Activated CD8-positive, alpha-beta T cell treated with anti-CD3 and anti-CD28 coated beads, Interleukin-2, amount 10 ng/mL, durations not matched to agents 7 days and 5 days (primary cell): Measurements from ENCODE around the gene ACIN1. TPM values are rescaled to one million over a fixed set of nuclear protein-coding genes. Genes with fewer than 3 reads are reported as not detected.
"Not testable (repeated sequence)": the region's sequence is repeated elsewhere in the genome, so short reads cannot be mapped to it uniquely, and the experiment has no call there.

Source experiments
- ATAC-seq: fragments of 150-1000 bp; cut with Tn5 transposase; one replicate; pipeline ENCODE4 v1.10.0; 2021; ENCODE audit warnings: moderate library complexity
- CTCF ChIA-PET: fragments of 350-600 bp; sonication (Branson Sonifier 250); formaldehyde crosslinking; loops from one replicate; lab custom pipeline; 2021; ENCODE audit warnings: antibody characterized with exemption; lab: Charles Lee
- POLR2A ChIA-PET: fragments of 350-600 bp; sonication (Branson Sonifier 250); formaldehyde crosslinking; loops from one replicate; lab custom pipeline; 2021; ENCODE audit warnings: antibody characterized with exemption; lab: Charles Lee
- DNase-seq: peaks from one replicate; pipeline ENCODE4 v3.0.0-alpha.2; 2020
- H3K27ac Mint-ChIP-seq: one replicate; pipeline ENCODE4 v1.8.0; 2021; ENCODE audit warnings: mild to moderate bottlenecking, mixed read lengths
- H3K27me3 Mint-ChIP-seq: one replicate; pipeline ENCODE4 v1.8.0; 2021; ENCODE audit warnings: low read depth, mixed read lengths
- H3K36me3 Mint-ChIP-seq: one replicate; pipeline ENCODE4 v1.8.0; 2021; ENCODE audit warnings: low read depth, mixed read lengths
- H3K4me1 Mint-ChIP-seq: one replicate; pipeline ENCODE4 v1.8.0; 2021; ENCODE audit warnings: low read depth, mixed read lengths
- H3K4me3 Mint-ChIP-seq: one replicate; pipeline ENCODE4 v1.8.0; 2021; ENCODE audit warnings: mild to moderate bottlenecking, mixed read lengths
- H3K9me3 Mint-ChIP-seq: one replicate; pipeline ENCODE4 v1.8.0; 2022; ENCODE audit warnings: mixed read lengths; ENCODE audit not compliant: insufficient read depth
- total RNA-seq, 2 experiments: library from RNA; stranded (reverse); gene quantifications; one replicate each; pipeline ENCODE4 v1.2.3, GENCODE V29; 2021

ACIN1 gene
- total RNA-seq, 2 experiments from 2014 or later: 161 to 177 TPM

DNA sequence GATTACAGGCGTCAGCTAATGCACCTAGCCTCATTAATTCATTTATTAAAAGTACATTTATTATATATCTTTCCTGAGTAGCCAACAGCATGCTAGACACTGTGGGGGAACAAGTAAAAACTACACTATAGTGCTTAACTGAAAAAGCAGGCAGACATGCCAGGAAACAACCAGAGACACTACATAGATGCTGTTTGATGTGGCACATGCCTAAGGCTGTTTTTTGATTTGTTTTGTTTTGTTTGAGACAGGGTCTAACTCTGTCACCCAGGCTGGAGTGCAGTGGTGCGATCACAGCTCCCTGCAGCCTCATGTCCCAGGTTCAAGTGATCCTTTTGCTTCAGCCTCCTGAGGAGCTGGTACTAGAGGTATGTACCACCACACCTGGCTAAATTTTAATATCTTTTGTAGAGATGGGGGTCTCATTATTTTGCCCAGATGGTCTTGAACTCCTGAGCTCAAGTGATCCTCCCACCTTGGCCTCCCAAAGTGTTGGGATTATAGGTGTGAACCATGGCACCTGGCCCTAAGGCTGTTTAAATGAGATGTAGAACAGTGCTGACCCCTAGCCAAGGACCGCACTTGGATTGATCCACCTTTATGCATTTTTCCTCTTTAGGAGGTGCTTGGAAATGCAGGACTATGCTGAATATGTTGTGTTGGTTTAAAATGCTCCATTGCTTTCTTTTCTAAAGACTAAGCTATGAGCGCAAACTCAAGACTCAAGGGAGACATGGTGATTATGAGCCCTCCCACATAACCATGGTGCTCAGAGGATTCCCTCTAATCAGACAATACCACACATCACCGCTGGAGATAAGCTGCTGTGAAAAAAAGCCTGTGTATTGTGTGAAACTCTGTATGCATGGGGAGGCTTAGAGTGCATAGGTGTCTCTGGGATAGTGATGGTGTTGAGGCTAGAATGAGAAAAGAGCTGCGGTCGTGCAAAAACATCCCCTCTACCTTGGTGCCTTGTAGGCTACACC lies 74.5 kb downstream of the ACIN1 start:
- no peak for DNase-seq
- ChIA-PET CTCF (interaction anchor here (0.8 to 2.1 kb wide), 7 partner anchors 12 to 48 kb away, joined by 3 to 14 read pairs (median 5); partner anchors contain the start of gene CDH24), POLR2A (interaction anchor here (1.1 to 2.1 kb wide), 2 partner anchors 13 kb away, joined by 3 to 9 read pairs; no protein-coding TSS in a partner anchor)
- H3K4me1 Mint-ChIP-seq: peaks cover 31% of the 10 kb centered on the region
- peaks cover 18% of the 10 kb centered on the region for H3K36me3 Mint-ChIP-seq
- no peak overlapping the region for H3K27ac Mint-ChIP-seq
- H3K9me3 Mint-ChIP-seq: no peaks in the 10 kb centered on the region
- H3K4me3 Mint-ChIP-seq: no peak overlapping the region
- no peaks in the 10 kb centered on the region for H3K27me3 Mint-ChIP-seq
- no peak for ATAC-seq

DNA sequence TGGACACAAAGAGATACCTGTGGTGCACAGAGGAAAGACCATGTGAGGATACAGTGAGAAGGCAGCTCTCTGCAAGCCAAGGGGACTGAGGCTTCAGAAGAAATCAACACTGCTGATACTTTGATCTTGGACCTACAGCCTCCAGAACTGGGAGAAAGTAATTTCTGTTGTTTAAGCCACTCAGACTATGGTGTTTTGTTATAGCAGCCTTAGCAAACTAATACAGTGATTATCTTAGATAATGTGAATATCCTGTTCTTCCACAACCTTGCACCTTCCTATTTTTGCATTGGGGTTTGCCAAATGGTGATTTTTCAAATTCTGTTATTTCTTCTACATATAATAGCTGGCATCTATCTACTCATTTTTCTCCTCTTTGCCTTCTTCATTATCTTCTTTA lies 76.8 kb downstream of the ACIN1 start:
- ChIA-PET CTCF (interaction anchor here (2.2 to 8.0 kb wide), 3 partner anchors 11 to 51 kb away, joined by 9 to 42 read pairs (median 13); no protein-coding TSS in a partner anchor), POLR2A (no interaction called here)
- H3K27ac Mint-ChIP-seq: no peak overlapping the region
- H3K9me3 Mint-ChIP-seq: no peaks in the 10 kb centered on the region
- DNase-seq: no peak
- H3K36me3 Mint-ChIP-seq: peaks cover 5% of the 10 kb centered on the region
- H3K27me3 Mint-ChIP-seq: no peaks in the 10 kb centered on the region
- no peak for ATAC-seq
- peaks cover 16% of the 10 kb centered on the region for H3K4me1 Mint-ChIP-seq
- no peak overlapping the region for H3K4me3 Mint-ChIP-seq

DNA sequence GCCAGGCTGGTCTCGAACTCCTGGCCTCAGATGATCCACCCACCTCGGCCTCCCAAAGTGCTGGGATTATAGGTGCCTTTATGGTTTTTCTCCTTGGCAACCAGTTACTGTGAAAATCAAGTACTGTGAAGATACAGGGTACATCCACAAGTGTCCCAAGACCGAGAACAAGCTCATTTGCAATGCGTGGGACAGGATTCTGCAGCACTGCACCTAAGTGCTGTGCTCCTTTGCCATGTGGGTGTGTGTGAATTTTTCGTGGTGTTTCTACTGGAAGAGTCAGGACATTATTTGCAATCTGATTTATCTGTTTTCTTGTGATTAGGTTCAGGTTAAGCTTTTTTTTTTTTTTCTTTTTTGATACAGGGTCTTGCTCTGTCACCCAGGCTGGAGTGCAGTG lies 77.8 kb downstream of the ACIN1 start:
- Mint-ChIP-seq H3K9me3 (no peaks in the 10 kb centered on the region), H3K4me1 (peaks cover 10% of the 10 kb centered on the region), H3K4me3 (no peak overlapping the region), H3K27me3 (no peaks in the 10 kb centered on the region), H3K27ac (no peak overlapping the region), H3K36me3 (no peaks in the 10 kb centered on the region)
- POLR2A ChIA-PET: interaction anchor here (0.6 kb wide), 1 partner anchor 35 kb away, joined by 3 read pairs; the partner anchor contains the start of gene AJUBA
- DNase-seq (no peak), ATAC-seq (no peak)
- CTCF ChIA-PET: interaction anchor here (1.2 to 8.0 kb wide), 4 partner anchors 10 to 52 kb away, joined by 5 to 42 read pairs (median 11); no protein-coding TSS in a partner anchor

DNA sequence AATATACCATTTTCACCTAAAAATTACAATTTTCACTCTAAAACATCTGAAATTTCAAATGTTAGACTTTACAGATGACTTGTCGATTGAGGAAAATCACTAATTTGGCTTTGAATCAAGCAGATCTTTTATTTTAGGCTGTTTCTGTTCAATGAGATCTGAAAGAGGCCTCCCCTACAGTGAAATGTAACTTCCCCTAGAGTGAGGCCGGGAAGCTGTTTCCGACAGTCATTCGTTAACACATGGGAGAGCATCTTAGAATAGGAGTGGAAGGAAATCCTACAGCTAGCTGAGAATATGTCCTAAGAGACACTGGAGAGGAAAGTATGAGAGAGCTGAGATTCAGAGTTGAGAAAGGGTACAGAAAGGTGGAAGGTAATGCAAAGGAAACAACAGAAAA lies 79.3 kb downstream of the ACIN1 start:
- no peak for DNase-seq
- Mint-ChIP-seq H3K27me3 (no peaks in the 10 kb centered on the region), H3K36me3 (no peaks in the 10 kb centered on the region), H3K4me3 (no peak overlapping the region), H3K9me3 (no peaks in the 10 kb centered on the region), H3K27ac (no peak overlapping the region), H3K4me1 (peaks cover 3% of the 10 kb centered on the region)
- ATAC-seq: no peak
- ChIA-PET CTCF (interaction anchor here (1.0 to 8.0 kb wide), 6 partner anchors 8 to 53 kb away, joined by 3 to 42 read pairs (median 10); no protein-coding TSS in a partner anchor), POLR2A (no interaction called here)

DNA sequence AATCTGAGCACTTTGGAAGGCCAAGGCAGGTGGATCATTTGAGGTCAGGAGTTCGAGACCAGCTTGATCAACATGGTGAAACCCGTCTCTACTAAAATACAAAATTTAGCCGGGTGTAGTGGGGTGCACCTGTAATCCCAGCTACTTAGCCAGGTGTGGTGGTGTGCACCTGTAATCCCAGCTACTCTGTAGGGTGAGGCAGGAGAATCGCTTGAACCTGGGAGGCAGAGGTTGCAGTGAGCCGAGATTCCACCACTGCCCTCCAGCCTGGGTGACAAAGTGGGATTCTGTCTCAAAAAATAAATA lies 81.2 kb downstream of the ACIN1 start:
- ATAC-seq, H3K4me3 Mint-ChIP-seq, POLR2A ChIA-PET, H3K36me3 Mint-ChIP-seq, H3K27me3 Mint-ChIP-seq, DNase-seq, H3K9me3 Mint-ChIP-seq, H3K27ac Mint-ChIP-seq: not testable (repeated sequence)
- CTCF ChIA-PET: interaction anchor here (1.0 to 8.0 kb wide), 5 partner anchors 19 to 353 kb away, joined by 4 to 42 read pairs (median 8); no protein-coding TSS in a partner anchor
- peaks cover 18% of the 10 kb centered on the region for H3K4me1 Mint-ChIP-seq

DNA sequence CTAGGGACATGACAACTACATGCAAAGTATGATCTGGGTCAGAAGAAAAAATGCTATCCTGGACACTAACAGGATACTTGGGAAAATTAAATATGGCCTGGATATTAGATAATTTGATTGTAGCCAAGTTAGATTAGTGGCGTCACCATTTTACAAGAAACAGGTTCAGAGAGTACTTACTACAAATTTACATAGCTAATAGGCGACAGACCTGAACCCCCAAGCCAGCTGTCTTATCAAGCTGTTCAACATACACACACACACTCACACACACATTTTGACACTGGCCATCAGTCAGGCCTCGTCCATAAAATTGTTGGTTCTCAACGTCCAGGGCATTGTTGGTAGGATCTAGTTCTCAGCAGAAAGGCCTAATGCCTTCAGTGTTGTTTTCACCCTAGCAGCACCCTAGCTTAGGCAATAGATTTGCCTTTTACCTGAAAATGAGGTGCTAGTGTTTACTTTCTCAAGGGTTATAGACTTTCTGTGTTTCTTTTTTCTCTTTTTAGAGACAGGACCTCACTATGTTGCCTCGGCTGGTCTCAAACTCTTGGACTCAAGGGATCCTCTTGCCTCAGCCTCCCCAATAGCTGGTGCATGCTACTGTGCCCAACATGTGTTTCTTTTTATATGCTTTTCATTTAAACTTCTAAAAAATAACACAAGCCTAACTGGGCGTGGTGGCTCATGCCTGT lies 81.7 kb downstream of the ACIN1 start:
- H3K9me3 Mint-ChIP-seq: no peaks in the 10 kb centered on the region
- ATAC-seq: no peak
- POLR2A ChIA-PET: no interaction called here
- no peak for DNase-seq
- CTCF ChIA-PET: interaction anchor here (1.0 to 8.0 kb wide), 6 partner anchors 9 to 353 kb away, joined by 3 to 42 read pairs (median 4); no protein-coding TSS in a partner anchor
- no peak overlapping the region for H3K4me3 Mint-ChIP-seq
- no peak overlapping the region for H3K27ac Mint-ChIP-seq
- peaks cover 5% of the 10 kb centered on the region for H3K36me3 Mint-ChIP-seq
- no peaks in the 10 kb centered on the region for H3K27me3 Mint-ChIP-seq
- H3K4me1 Mint-ChIP-seq: peaks cover 23% of the 10 kb centered on the region

DNA sequence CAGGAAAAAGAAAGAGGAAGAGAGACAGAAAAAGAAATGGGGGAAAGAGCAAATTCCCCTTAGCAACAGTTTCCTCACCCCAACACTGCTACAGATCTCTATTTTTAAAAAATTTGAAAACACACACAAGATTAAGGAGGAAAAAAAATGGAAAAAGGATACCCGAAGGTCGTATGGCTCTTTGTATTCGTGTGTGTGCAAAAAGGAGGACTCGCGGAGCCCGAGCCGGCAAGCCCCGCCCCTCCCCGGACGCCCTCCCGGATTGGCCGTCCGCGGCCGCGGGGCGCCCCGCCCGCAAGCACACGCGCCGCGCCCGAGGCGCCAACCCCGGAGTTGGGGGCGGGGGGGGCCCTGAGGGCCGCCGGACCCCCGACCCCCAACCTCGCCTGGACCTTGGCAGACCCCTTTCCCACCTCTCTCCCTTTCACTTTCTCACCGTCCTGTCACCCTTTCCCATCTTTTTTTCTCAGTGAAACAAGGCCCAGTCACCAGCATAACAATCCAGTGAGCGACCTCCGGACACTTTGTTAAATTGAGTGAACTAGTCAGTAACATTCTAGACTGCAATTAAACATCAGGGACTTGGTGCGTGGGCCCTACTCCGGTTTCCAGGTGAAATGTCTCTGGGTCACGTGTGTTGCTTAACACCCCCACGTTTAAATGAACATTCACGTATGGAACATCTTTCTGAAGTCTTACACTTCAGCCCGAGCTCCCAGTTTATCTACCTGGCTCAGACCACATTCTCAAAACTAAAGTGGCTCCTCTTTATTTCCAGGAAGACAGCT lies 84.8 kb downstream of the ACIN1 start, which contains the start of gene C14orf93:
TSS of gene C14orf93 (minus strand) at position 205 of the 788 bp plus-strand sequence. CDS start 11,120 bp downstream, outside the sequence.
- H3K27ac Mint-ChIP-seq: peak within 1 kb of the TSS; percentile 92
- peak within 1 kb of the TSS; percentile 90 for H3K4me3 Mint-ChIP-seq
- ChIA-PET POLR2A (no interaction called here), CTCF (interaction anchor here (1.0 to 8.0 kb wide), 3 partner anchors 15 to 48 kb away, joined by 4 to 42 read pairs (median 25); partner anchors contain the start of gene CDH24)
- DNase-seq: peak; percentile 88
- H3K4me1 Mint-ChIP-seq: peaks cover 48% of the 10 kb centered on the region
- peak; percentile 37 for ATAC-seq
- H3K9me3 Mint-ChIP-seq: no peaks in the 10 kb centered on the region
- H3K27me3 Mint-ChIP-seq: no peaks in the 10 kb centered on the region
- peaks cover 5% of the 10 kb centered on the region for H3K36me3 Mint-ChIP-seq

DNA sequence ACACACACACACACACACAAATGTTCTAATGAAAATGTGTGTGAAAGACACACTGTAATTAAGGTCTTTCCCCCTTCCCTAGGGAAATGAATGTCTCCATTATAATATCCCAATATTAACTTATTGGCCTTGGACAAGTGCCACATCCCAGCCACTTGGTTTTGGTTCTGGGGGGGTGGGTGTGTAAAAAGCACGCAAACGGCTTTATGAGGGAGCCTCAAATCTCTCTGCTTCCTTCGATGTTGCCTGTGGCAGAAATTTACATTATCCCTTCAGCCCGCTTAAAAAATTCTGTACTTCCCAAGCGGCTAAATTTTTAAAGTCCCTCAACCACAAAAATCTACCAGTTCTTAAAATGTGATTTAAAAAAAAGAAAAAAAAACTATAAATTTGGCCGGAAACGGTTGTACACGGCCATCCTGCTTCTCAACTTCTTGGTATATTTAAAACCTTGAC lies 85.4 kb downstream of the ACIN1 start:
- Mint-ChIP-seq H3K4me1 (peaks cover 51% of the 10 kb centered on the region), H3K9me3 (no peaks in the 10 kb centered on the region)
- POLR2A ChIA-PET: no interaction called here

DNA sequence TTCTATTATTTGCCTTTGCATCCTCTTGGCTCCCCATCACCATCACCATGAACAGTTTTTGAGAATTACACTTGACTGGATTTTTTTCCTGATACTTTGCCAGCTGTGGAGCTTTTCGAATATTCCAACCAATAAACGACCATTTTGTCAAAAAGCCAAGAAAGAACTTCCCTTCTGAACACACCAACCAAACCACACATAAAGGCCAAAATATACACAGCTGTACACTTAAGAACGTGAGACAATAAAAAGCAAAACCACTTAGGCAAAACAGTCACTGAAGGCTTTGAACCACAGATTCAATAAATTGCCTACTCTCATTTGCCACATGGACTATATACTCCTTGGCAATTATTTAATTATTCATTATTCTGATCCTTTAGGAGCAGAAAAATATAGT lies 86.1 kb downstream of the ACIN1 start:
- Mint-ChIP-seq H3K27ac (peak overlapping the region; percentile 92), H3K36me3 (peaks cover 5% of the 10 kb centered on the region), H3K4me3 (peak overlapping the region; percentile 90), H3K9me3 (no peaks in the 10 kb centered on the region), H3K27me3 (no peaks in the 10 kb centered on the region), H3K4me1 (peaks cover 51% of the 10 kb centered on the region)
- no peak for DNase-seq
- CTCF ChIA-PET: interaction anchor here (0.7 to 4.1 kb wide), 7 partner anchors 13 to 60 kb away, joined by 3 to 121 read pairs (median 39); partner anchors contain the start of genes AJUBA and CDH24
- ATAC-seq: no peak
- POLR2A ChIA-PET: interaction anchor here (2.8 kb wide), 1 partner anchor 90 kb away, joined by 9 read pairs; the partner anchor contains the start of gene RBM23

More for the DNA sequence above, 85.4 kb downstream of the ACIN1 start:
- Mint-ChIP-seq H3K4me3 (peak overlapping the region; percentile 90), H3K27me3 (no peaks in the 10 kb centered on the region), H3K36me3 (peaks cover 5% of the 10 kb centered on the region), H3K27ac (peak overlapping the region; percentile 92)
- ATAC-seq (no peak), DNase-seq (no peak)
- CTCF ChIA-PET: interaction anchor here (4.0 to 4.1 kb wide), 4 partner anchors 15 to 59 kb away, joined by 39 to 121 read pairs (median 98); partner anchors contain the start of genes AJUBA and CDH24
